Stimulated activated CD4-positive, alpha-beta T cell treated with anti-CD3 and anti-CD28 coated beads, Interleukin-2, amount 100 ng/mL, for 4 hours (primary cell): ENCODE measurements around the gene CR2.
"Not testable (repeated sequence)": the region's sequence is repeated elsewhere in the genome, so short reads cannot be mapped to it uniquely, and the experiment has no call there.

ENCODE experiments used
- DNase-seq: peaks from one replicate; pipeline ENCODE4 v3.0.0-alpha.2; 2020; ENCODE audit warnings: low read depth

Gene CR2

DNA sequence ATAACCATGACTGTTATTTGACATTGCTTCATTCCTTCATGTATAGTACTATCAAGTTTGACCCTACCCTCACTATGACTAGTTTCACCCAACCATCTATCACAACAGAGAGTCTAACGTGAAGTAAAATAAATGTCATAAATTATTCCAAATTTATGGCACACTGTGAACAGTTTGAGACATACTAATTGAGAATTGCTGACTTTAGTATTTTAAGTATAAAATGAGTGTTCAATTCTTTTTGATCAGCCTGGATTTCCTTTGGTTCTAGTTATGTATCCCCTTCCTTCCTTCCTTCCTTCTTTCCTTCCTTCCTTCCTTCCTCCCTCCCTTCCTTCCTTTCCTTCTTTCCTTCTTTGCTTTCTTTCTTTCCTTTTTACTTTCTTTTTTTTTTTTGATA is 56.3 kb downstream of the CR2 start:
- no peak for DNase-seq

DNA sequence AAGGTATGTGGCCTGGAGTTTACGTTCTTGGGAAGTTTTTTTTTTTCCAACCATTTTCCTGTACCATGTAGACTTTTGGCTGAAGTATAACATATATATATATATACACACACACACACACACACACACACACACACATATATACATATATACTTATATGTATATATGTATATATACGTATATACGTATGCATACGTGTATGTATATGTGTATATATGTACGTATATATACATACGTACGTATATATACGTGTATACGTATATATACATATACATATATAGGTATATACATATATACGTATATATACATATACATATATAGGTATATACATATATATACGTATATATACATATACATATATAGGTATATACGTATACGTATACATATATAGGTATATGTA is 60.8 kb downstream of the CR2 start:
- no peak for DNase-seq

DNA sequence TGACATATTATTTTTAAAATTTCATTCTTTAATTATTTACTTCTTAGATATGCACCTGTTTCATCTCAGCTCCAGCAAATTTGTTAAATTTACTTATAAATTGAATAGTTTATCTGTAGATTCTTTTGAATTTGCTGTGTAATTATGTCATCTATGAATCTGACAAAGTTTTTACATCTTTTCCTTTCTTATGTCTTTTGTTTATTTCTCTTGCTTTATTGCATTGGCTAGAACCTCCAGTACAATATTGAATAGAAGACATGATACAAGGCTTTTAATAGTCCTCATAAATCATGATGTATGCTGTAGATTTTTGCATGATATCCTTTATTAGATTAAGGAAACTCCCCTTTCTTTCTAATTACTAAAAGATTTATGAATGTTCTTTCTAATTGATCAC is 62.6 kb downstream of the CR2 start:
- no peak for DNase-seq

DNA sequence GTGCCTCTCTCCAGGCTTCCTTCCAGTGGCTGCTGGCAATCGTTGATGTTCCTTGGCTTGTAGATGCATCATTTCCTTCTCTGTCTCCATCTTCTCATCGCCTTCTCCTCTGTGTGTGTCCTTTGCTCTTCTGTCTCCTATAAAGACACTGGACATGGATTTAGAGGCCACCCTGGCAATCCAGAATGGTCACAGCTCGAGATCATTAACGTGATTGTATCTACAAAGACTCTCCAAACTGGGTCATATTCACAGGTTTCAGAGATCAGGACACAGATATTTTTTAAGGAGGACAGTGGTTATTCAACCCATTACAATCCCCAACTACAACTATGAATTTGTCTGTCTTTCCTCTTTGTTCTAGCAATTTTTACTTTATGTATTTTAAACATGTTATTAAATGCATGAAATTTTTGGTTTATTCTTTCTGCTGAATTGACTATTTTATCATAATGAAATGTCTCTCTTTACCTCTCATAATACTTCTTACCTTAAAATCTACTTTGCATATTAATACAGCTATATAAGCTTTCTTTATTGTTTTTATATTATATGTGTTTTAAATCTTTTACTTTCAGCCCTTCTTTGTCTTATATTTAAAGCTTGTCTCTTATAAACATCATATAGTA is 64.6 kb downstream of the CR2 start:
- DNase-seq, result no peak

DNA sequence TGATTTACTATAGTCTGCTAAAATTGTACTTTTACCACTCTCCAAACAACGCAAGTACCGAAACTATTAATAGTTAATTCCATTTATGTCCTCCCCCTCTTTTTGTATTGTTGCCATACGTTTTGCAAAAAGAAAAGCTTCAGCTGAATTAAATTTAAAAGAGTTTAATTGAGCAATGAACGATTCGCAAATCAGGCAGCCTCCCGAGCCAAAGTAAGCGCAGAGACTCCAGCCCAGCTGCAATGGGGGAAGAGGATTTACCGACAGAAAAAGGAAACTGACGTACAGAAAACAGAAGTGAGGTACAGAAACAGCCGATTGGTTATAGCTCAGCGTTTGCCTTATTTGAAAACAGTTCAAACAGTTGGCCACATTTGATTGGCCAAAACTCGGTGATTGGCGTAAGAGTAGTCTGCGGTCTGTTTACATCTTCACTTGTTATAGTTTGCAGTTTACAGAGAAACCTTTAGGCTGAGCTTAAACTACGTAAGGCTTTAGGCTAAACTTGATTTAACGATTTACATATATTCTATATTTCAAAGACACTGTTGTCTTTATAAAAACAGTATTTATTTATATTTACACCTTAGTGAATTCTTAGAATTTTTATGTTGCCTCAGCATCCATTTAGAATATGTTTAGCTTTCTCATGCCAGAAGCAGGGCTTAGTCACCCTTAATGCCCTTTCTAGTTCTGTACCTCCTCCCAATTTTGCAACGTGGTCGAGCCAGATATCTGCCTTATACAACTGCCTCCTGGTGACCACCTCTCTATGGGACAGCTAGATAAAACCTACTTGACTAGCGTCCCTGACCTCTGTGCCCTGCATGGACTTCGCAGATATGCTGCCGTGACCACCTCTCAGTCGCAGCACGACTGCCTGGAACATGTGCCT is 65.6 kb downstream of the CR2 start:
- DNase-seq, result no peak

DNA sequence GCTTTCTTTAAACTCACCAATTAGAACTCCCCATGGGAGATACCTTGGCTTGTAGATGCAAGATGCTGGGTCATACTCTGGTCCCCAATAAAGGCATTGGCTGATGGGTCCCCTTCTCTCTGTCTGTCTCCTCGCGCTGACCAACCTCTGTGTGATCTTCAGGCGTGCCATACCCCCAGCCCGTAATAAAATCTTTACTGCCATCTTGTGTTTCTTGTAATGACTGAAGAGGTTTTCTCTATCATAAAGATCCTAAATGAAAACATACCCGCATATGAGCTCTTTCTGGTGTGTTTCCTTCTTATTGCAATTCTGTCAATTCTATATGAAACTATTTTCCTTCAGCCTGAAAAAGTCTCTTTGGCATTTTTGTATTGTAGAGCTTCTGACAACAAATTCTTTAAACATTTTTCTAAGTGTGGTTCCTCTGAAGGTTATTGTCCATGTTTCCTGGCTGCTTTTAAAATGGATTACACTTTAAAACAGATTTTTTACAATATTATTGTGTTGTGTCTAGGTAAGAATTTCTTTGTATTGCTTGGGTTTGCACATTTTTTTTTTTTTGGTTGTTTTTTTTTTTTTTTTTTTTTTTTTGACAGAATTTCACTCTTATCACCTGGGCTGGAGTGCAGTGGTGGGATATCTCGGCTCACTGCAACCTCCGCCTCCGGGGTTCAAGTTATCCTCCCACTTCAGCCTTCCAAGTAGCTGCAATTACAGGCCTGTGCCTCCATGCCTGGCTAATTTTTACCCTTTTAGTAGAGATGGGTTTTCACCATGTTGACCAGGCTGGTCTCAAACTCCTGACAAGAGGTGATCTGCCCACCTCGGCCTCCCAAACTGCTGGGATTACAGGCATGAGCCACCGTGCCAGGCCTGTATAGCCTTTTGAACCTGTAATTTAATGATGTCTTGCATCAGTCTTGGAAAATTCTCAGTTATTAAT is 66.5 kb downstream of the CR2 start:
- not testable (repeated sequence) for DNase-seq

DNA sequence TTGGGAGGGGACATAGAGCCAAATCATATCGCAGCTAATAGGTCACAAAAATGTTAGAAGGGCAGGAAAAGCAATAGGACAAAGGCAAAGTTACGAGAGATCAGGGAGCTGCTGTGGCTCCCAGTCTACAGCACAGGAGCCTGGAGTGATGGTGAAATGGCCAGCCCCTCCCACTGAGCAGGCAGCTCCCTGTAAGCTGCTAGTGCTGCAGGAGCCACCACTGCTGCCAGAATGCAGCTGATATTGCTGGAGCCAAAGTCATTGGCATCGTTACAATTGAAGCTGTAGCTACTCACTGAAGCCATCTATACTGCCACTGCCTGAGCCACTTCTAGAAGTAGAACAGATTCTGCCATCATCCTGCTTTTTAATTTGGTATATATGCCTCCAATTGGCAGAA is 71.1 kb downstream of the CR2 start:
- DNase-seq, result not testable (repeated sequence)

DNA sequence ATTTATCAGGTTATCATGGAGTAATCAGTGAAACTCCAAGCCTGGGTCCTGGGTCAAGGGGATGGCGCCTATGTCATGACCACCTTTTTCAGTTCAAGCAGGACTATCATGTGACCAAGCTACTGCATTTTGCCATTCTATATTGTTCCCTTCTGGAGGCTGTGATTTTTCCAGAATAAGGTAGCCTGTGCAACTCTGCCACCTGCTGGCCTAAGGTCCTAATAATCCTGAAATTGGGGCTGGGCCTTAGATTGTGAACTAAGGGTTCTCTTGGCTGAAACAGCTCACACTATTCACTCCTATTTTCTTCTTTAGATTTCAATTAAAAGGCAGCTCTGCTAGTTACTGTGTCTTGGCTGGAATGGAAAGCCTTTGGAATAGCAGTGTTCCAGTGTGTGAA is 74.3 kb downstream of the CR2 start:
- DNase-seq, result not testable (repeated sequence)

DNA sequence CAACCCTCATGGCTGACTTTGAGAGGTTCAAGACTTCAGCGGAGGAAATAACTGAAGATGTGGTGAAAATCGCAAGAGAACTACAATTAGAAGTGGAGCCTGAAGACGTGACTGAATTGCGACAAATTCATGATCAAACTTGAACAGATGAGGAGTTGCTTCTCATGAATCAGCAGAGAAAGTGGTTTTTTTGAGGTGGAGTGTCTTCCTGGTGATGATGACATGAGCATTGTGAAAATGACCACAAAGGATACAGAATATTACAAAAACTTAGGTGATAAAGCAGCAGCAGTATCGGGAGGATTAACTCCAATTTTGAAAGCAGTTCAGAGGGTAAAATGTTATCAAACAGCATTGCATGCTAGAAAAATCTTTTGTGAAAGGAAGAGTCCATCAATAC is 82.1 kb downstream of the CR2 start:
- not testable (repeated sequence) for DNase-seq
